ENCODE results near the gene CPB2.

Gene CPB2

DNA sequence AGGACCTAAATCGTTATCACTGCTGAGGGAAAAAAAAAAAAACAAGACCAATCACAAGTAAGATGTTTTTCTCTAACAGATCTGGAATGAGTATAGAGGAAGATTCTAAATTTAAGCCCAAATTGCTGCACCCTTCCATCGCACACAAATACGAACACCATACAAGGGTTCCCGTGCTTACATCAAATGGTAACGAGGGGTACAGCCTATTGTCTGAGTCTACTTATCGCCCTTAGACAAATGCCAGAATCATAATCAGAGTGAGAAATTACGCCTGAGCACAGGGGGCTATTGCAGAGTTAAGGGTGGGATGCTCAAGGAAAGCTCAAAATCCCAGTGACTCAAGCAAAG lies 52.9 kb downstream of the CPB2 start:
- DNase-seq (ENCODE audit: low spot score) = no peak

- no peak for DNase-seq (ENCODE audit: low spot score)
Measured at GRCh38 chr13:46050771-46051170, 54.1 kb downstream of the CPB2 start.

GRCh38 chr13:46045424-46045823 lies 59.4 kb downstream of the CPB2 start:
- DNase-seq (ENCODE audit: low spot score) = no peak

DNA sequence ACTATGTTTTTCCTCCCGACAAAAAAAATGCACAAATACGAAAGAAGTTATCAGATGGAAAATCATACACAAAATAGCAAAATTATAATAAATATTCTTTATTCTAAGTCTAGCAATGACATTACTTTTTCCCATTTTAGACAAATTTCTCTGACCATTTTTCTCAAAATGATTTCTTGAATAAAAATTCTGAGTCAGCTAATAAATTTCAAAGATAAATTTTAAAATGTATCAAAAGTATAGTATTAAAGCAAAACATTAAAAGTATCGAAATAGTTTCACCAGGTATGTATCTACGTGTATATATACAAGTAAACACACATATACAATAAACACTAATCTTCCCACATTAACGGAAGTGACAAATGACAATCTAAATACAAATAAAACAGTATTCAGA lies 61.2 kb downstream of the CPB2 start:
- no peak for DNase-seq (ENCODE audit: low spot score)

DNA sequence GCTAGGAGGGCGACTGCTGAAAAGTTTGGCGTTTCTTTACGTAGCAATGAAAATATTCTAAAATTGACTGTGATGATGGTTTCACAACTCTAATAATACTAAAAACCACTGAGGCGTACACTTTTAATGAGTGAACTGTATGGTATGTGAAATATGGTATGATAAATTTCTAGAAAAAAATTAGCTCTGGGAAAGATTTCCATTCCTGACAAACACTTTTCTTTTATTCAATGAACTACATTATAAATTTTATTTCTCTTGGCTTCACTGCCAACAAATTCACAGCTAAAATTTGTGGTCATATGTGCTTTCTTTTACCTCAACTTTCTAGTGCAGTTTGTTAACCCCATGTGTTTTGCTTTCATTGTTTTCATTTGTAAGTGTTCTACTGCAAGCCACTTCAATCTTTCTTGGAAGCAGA lies 63.4 kb downstream of the CPB2 start:
- DNase-seq (ENCODE audit: low spot score) = no peak

DNA sequence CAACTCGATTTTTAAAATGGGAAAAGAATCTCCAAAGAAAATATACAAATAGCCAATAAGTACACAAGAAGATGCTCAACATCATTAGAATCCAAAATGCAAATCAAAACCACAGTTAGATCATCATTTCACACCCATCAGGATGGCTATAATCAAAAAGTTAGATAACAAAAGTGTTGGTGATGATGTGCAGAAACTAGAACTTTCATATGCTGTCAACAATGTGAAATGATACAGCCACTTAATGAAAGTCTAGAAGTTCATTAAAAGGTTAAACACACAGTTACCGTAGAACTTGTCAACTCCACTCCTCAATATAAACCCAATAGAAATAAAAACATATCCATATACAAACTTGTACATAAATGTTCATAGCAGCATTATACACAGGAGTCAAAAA lies 64.1 kb downstream of the CPB2 start:
- DNase-seq (ENCODE audit: low spot score) = no peak

- DNase-seq (ENCODE audit: low spot score) = no peak
Measured at GRCh38 chr13:46039411-46040182, 65.2 kb downstream of the CPB2 start.

- no peak for DNase-seq (ENCODE audit: low spot score)
Measured at GRCh38 chr13:46038296-46038695, 66.5 kb downstream of the CPB2 start.

GRCh38 chr13:46035066-46035465 lies 69.8 kb downstream of the CPB2 start:
- no peak for DNase-seq (ENCODE audit: low spot score)

DNA sequence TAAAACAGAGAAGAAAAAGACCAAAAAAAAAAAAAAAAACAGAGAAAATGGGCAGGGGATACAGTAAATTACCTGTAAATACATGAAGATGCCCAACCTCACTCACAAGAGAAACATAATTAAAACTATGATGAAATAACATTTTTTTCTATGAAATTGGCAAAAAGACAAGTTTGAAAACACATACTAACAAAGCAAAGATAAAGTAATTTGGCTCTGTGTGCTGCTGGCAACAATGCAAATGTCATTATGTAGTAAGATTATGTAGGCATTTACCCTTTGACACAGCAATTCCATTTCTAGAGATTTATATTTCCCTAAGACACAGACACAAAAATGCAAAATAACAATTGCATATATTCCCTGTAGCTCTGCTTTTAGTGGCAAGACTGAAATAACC lies 72.5 kb downstream of the CPB2 start:
- no peak for DNase-seq (ENCODE audit: low spot score)

DNA sequence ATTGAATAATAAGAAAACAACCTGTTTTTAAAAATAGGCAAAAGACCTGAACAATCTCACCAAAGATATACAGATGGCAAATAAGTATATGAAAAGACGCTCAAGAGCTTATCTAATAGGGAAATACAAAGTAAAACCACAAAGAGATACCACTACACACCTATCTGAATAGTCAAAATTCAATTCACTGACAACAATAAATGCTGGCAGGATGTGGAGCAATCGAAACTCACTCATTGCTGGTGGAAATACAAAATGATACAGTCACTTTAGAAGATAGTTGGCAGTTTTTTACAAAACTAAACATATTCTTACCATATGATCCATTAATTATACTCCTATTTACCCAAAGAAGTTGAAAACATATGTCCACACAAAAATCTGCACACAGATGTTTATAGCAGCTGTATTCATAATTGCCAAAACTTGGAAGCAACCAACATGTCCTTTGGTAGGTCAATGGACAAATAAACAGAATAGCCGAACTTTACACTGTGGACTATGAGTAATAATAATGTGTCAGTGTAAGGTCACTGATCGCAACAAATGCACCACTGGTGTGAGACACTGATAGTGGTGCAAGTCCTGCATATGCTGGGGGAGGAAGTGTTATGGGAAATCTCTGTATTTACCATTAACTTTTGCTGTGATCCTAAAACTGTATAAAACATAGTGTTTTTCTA lies 73.1 kb downstream of the CPB2 start:
- no peak for DNase-seq (ENCODE audit: low spot score)

DNA sequence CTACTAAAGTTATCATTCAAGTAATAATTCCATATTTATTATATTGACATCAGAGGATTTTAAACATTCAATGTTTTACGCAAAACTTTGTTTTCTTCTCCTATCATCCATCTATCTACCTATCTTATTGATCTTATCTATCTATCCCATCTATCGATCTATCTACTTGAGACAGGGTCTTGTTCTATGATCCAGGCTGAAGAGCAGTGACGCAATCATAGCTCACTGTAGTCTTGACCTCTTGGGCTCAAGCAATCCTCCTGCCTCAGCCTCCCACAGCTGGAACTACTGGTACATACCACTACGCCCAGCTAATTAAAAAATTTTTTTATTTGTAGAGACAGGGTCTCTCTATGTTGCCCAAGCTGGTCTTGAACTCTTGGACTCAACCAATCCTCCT lies 79.7 kb downstream of the CPB2 start:
- DNase-seq (ENCODE audit: low spot score) = no peak

DNA sequence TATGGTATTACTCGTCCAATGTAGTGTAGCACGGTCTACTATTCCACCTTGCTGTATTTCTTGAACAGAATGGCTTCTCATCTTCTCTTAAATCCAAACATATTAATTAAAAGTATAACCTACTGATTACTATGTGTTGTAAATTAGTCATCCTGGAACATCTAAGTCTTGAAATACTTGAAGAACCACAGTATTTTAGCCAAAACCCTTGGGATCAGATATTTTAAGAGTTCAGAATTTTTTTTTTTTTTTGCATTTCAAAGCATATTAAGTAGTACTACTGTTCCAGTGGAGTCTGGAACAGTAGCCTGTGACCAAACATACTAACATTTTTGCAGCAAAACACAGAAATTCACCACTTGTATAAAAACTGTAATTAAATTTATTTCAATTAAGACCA lies 82.4 kb downstream of the CPB2 start:
- DNase-seq (ENCODE audit: low spot score) = no peak

GRCh38 chr13:46016216-46016615 lies 88.6 kb downstream of the CPB2 start:
- no peak for DNase-seq (ENCODE audit: low spot score)

- no peak for DNase-seq (ENCODE audit: low spot score)
Measured at GRCh38 chr13:46015366-46015765, 89.5 kb downstream of the CPB2 start.

- no peak for DNase-seq (ENCODE audit: low spot score)
Measured at GRCh38 chr13:46012404-46012803, 92.4 kb downstream of the CPB2 start.

- peak; percentile 32 for DNase-seq (ENCODE audit: low spot score)
Measured at GRCh38 chr13:46010148-46010547, 94.7 kb downstream of the CPB2 start.

DNA sequence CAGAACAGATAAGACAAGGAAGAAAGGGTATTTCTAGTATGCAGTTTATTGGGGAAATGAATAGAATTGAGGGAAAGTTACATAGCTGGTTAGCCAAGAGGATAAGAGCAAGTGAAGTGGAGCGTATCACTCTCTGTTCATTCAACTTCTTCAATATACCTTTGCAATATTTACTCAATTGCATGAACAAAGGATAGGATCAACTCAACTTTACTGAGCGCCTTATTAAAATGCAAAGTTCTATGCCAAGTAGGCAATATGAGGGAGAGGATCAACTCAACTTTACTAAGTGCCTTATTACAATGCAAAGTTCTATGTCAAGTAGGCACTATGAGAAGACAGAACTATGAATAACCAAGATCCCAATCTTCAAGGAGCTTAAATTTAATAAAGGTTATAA lies 96.2 kb downstream of the CPB2 start:
- DNase-seq (ENCODE audit: low spot score) = no peak

- no peak for DNase-seq (ENCODE audit: low spot score)
Measured at GRCh38 chr13:46006688-46007452, 98.0 kb downstream of the CPB2 start.

- DNase-seq (ENCODE audit: low spot score) = no peak
Measured at GRCh38 chr13:46004491-46004890, 100.3 kb downstream of the CPB2 start.
